Measurements from ENCODE around the gene SOSTDC1.

- no peak for TF ChIP-seq CTCF (conservative IDR thresholded peaks at IDR 0.05; ENCODE audit: low read length)
- TF ChIP-seq EZH2phosphoT487 (IDR thresholded peaks at IDR 0.05; ENCODE audit: borderline replicate concordance, low read depth, low read length) = no peak
Observed at GRCh38 chr7:16512097-16512496, 46.6 kb upstream of the SOSTDC1 start.
